Keratinocyte (primary cell): Measurements from ENCODE around the gene DAB1. TPM values are rescaled to one million over a fixed set of nuclear protein-coding genes. Genes with fewer than 3 reads are reported as not detected.

Experiments used
- DNase-seq: peaks from one replicate; pipeline ENCODE4 v3.0.0-alpha.2; 2011; ENCODE audit warnings: low read depth, missing footprints, low spot score
- FAIRE-seq: peaks from 2 replicates; lab custom pipeline; 2011; peaks lifted over from hg19 to GRCh38; lab: Jason Lieb, UNC
- H2AFZ ChIP-seq: 2 replicates; pipeline ENCODE4 v1.6.0; 2012; ENCODE audit warnings: low read length, control low read depth, inconsistent platforms; ENCODE audit not compliant: control insufficient read depth
- H3K27ac ChIP-seq: 2 replicates; pipeline ENCODE4 v1.5.1; 2011; ENCODE audit warnings: low read length; ENCODE audit not compliant: control insufficient read depth, insufficient read depth
- H3K27me3 ChIP-seq: 3 replicates; pipeline ENCODE4 v1.6.0; 2011; ENCODE audit warnings: low read length; ENCODE audit not compliant: control insufficient read depth, insufficient read depth; ENCODE audit errors: extremely low read depth
- H3K36me3 ChIP-seq, 2 experiments: 2 replicates in 1 of 2; 3 replicates in 1 of 2; pipeline ENCODE4 v1.5.1; 2011; ENCODE audit warnings: low read length in 2 of 2, mild to moderate bottlenecking in 1 of 2; ENCODE audit not compliant: control insufficient read depth in 2 of 2, insufficient read depth in 2 of 2; ENCODE audit errors: extremely low read depth in 1 of 2
- H3K4me1 ChIP-seq: 3 replicates; pipeline ENCODE4 v1.5.1; 2011; ENCODE audit warnings: low read length; ENCODE audit not compliant: control insufficient read depth, insufficient read depth; ENCODE audit errors: extremely low read depth
- H3K4me2 ChIP-seq: 3 replicates; pipeline ENCODE4 v1.6.0; 2011; ENCODE audit warnings: low read depth, low read length; ENCODE audit not compliant: control insufficient read depth, insufficient read depth; ENCODE audit errors: extremely low read depth
- H3K4me3 ChIP-seq, 3 experiments: fragments of 200-600 bp in 1 of 3; sonication (generic) in 1 of 3; 2 replicates in 2 of 3; 3 replicates in 1 of 3; pipeline ENCODE4 v1.5.1; 2011 to 2016; ENCODE audit warnings: low read length in 3 of 3, mild to moderate bottlenecking in 3 of 3, control low read depth in 2 of 3, inconsistent platforms in 1 of 3, low read depth in 1 of 3, mixed read lengths in 1 of 3, mixed run types in 1 of 3, moderate library complexity in 1 of 3; ENCODE audit not compliant: control insufficient read depth in 2 of 3, insufficient read depth in 2 of 3; ENCODE audit errors: extremely low read depth in 1 of 3
- H3K79me2 ChIP-seq: 2 replicates; pipeline ENCODE4 v1.6.0; 2012; ENCODE audit warnings: low read length; ENCODE audit not compliant: control insufficient read depth, insufficient read depth
- H3K9ac ChIP-seq: 3 replicates; pipeline ENCODE4 v1.6.0; 2011; ENCODE audit warnings: low read length; ENCODE audit not compliant: control insufficient read depth, insufficient read depth; ENCODE audit errors: extremely low read depth
- H3K9me1 ChIP-seq: 3 replicates; pipeline ENCODE4 v1.6.0; 2011; ENCODE audit warnings: low read length; ENCODE audit not compliant: control insufficient read depth, insufficient read depth; ENCODE audit errors: extremely low read depth
- H3K9me3 ChIP-seq: 2 replicates; pipeline ENCODE4 v1.5.1; 2012; ENCODE audit warnings: low read depth, low read length; ENCODE audit not compliant: control insufficient read depth
- H4K20me1 ChIP-seq: 3 replicates; pipeline ENCODE4 v1.6.0; 2011; ENCODE audit warnings: low read length; ENCODE audit not compliant: control insufficient read depth, insufficient read depth; ENCODE audit errors: extremely low read depth
- CTCF ChIP-seq, 3 experiments: IDR thresholded peaks in 1 of 3; conservative IDR thresholded peaks in 1 of 3; optimal IDR thresholded peaks in 1 of 3; 2 replicates in 2 of 3; 3 replicates in 1 of 3; pipeline versions ENCODE3 to v1.5.1; 2011; ENCODE audit warnings: low read length in 3 of 3, mild to moderate bottlenecking in 3 of 3, moderate library complexity in 2 of 3, control low read depth in 1 of 3, inconsistent platforms in 1 of 3; ENCODE audit not compliant: insufficient read depth in 2 of 3; ENCODE audit errors: extremely low read depth in 1 of 3
- EZH2 ChIP-seq: IDR thresholded peaks from one replicate; pipeline ENCODE4 v1.6.1; 2012; ENCODE audit warnings: inconsistent platforms, mild to moderate bottlenecking, low read length, moderate library complexity
- dilution Hi-C: fragments of 300-500 bp; cut with MboI; formaldehyde crosslinking; loops from one replicate; pipeline ENCODE4 v1.7.0; 2020; ENCODE audit warnings: low sequenced_read_pairs; ENCODE audit not compliant: extremely low pct_ligation_motif_present
- polyA plus RNA-seq, 5 experiments: library from polyadenylated mRNA; depleted of rRNA in 3 of 5; stranded (reverse) in 3 of 5; stranded (forward) in 1 of 5; unstranded in 1 of 5; fragments of >200 nt; gene quantifications; 1 replicate in 1 of 5; 2 replicates in 3 of 5; 3 replicates in 1 of 5; pipeline versions ENCODE4 v1.2.1 to v1.2.3, GENCODE V29; 2011 to 2012; ENCODE audit warnings: missing spikeins in 2 of 5, low read depth in 1 of 5, low replicate concordance in 1 of 5

Gene DAB1
- polyA plus RNA-seq, 1 donor (not counting 4 experiments of a cell fraction or from before 2014, with no cell fraction given) = 0.01 TPM

GRCh38 chr1:57091642-57092041 is 332.2 kb downstream of the DAB1 start:
- H3K9me3 ChIP-seq = no peaks in the 10 kb centered on the region
- no peaks in the 10 kb centered on the region for H4K20me1 ChIP-seq
- H3K4me2 ChIP-seq = no peak overlapping the region
- FAIRE-seq (no peak), DNase-seq (no peak)
- no peak overlapping the region for H3K27ac ChIP-seq
- no peaks in the 10 kb centered on the region for H3K79me2 ChIP-seq
- no peaks in the 10 kb centered on the region for H3K27me3 ChIP-seq
- no peak overlapping the region for H3K9ac ChIP-seq
- TF ChIP-seq EZH2 = no peak
- TF ChIP-seq CTCF (optimal IDR thresholded peaks at IDR 0.05 in 1 of 3, IDR thresholded peaks at IDR 0.05 in 1 of 3, conservative IDR thresholded peaks at IDR 0.05 in 1 of 3; ENCODE audit: extremely low read depth in 1 of 3, insufficient read depth in 2 of 3, low read length in 3 of 3) = no peak
- H3K4me3 ChIP-seq = no peak overlapping the region
- H3K9me1 ChIP-seq = no peaks in the 10 kb centered on the region
- H2AFZ ChIP-seq = no peak overlapping the region
- dilution Hi-C loops = no loop called here
- no peaks in the 10 kb centered on the region for H3K36me3 ChIP-seq
- H3K4me1 ChIP-seq = no peaks in the 10 kb centered on the region

- no peak overlapping the region for H3K9ac ChIP-seq
- dilution Hi-C loops = no loop called here
- H3K4me2 ChIP-seq = no peak overlapping the region
- no peak overlapping the region for H3K27ac ChIP-seq
- H3K4me3 ChIP-seq = no peak overlapping the region
- H3K4me1 ChIP-seq = no peaks in the 10 kb centered on the region
- no peaks in the 10 kb centered on the region for H3K9me3 ChIP-seq
- H3K9me1 ChIP-seq = no peaks in the 10 kb centered on the region
- H2AFZ ChIP-seq = no peak overlapping the region
- H3K36me3 ChIP-seq = no peaks in the 10 kb centered on the region
- DNase-seq (no peak), FAIRE-seq (no peak)
- no peaks in the 10 kb centered on the region for H3K79me2 ChIP-seq
- H4K20me1 ChIP-seq = no peaks in the 10 kb centered on the region
- TF ChIP-seq CTCF (optimal IDR thresholded peaks at IDR 0.05 in 1 of 3, IDR thresholded peaks at IDR 0.05 in 1 of 3, conservative IDR thresholded peaks at IDR 0.05 in 1 of 3; ENCODE audit: extremely low read depth in 1 of 3, insufficient read depth in 2 of 3, low read length in 3 of 3) (no peak), EZH2 (no peak)
- H3K27me3 ChIP-seq = no peaks in the 10 kb centered on the region
Observed at GRCh38 chr1:57089855-57090254, 334.0 kb downstream of the DAB1 start.
